PC-9 (cell line): Measurements from ENCODE around the gene SYCP3. TPM values are rescaled to one million over a fixed set of nuclear protein-coding genes. Genes with fewer than 3 reads are reported as not detected.

Experiments used
- BruUV-seq: library from RNA; stranded (reverse); fragments of 400-500 nt; replicated peaks from 2 replicates; lab custom pipeline; 2021; lab: Mats Ljungman, UMichigan
- CTCF ChIA-PET: fragments of 300-600 bp; sonication (Branson Sonifier 250); formaldehyde crosslinking; loops from one replicate; lab custom pipeline; 2022; ENCODE audit warnings: antibody characterized with exemption; lab: Charles Lee
- POLR2A ChIA-PET: fragments of 300-600 bp; sonication (Branson Sonifier 250); formaldehyde crosslinking; loops from one replicate; lab custom pipeline; 2022; ENCODE audit warnings: antibody characterized with exemption; ENCODE audit not compliant: unreplicated experiment; lab: Charles Lee
- DNase-seq, 2 experiments: peaks; one replicate each; pipeline versions ENCODE4 v3.0.0 to v3.0.0-alpha.2; 2015 to 2022; ENCODE audit warnings: mixed read lengths in 1 of 2
- H2AFZ ChIP-seq: fragments of 200-600 bp; sonication (generic); 2 replicates; pipeline ENCODE4 v1.8.1; 2017; ENCODE audit warnings: antibody characterized with exemption
- H3F3A ChIP-seq: fragments of 200-600 bp; sonication (generic); 2 replicates; pipeline ENCODE4 v1.8.1; 2017; ENCODE audit warnings: antibody characterized with exemption, mild to moderate bottlenecking, low read depth; ENCODE audit not compliant: insufficient read depth
- H3K27ac ChIP-seq: fragments of 200-600 bp; sonication (generic); 2 replicates; pipeline ENCODE4 v1.6.1; 2016; ENCODE audit warnings: mixed run types
- H3K27me3 ChIP-seq: fragments of 200-600 bp; sonication (generic); 2 replicates; pipeline ENCODE4 v1.6.1; 2016; ENCODE audit warnings: low read depth, mixed run types; ENCODE audit not compliant: insufficient read depth
- H3K36me3 ChIP-seq: fragments of 200-600 bp; sonication (generic); 2 replicates; pipeline ENCODE4 v1.6.1; 2016; ENCODE audit warnings: low read depth, mixed run types
- H3K4me1 ChIP-seq: fragments of 200-600 bp; sonication (generic); replicated peaks from 2 replicates; pipeline ENCODE4 v1.6.1; 2016; ENCODE audit warnings: mixed run types; ENCODE audit not compliant: insufficient read depth
- H3K4me2 ChIP-seq: fragments of 200-600 bp; sonication (generic); 2 replicates; pipeline ENCODE4 v1.6.1; 2017; ENCODE audit warnings: mixed run types
- H3K4me3 ChIP-seq: fragments of 200-600 bp; sonication (generic); 2 replicates; pipeline ENCODE4 v1.6.1; 2016; ENCODE audit warnings: mixed run types
- H3K79me2 ChIP-seq: fragments of 200-600 bp; sonication (generic); 2 replicates; pipeline ENCODE4 v1.6.1; 2017; ENCODE audit warnings: low read depth, mixed run types
- H3K9me2 ChIP-seq: fragments of 200-600 bp; sonication (generic); 2 replicates; pipeline ENCODE4 v1.8.1; 2017; ENCODE audit warnings: mild to moderate bottlenecking; ENCODE audit not compliant: insufficient read depth
- H3K9me3 ChIP-seq: fragments of 200-600 bp; sonication (generic); 2 replicates; pipeline ENCODE4 v1.8.1; 2016; ENCODE audit warnings: low read depth; ENCODE audit not compliant: insufficient read depth
- H4K20me1 ChIP-seq: fragments of 200-600 bp; sonication (generic); 2 replicates; pipeline ENCODE4 v1.8.1; 2017; ENCODE audit not compliant: insufficient read depth
- CTCF ChIP-seq: fragments of 200-600 bp; sonication (generic); conservative IDR thresholded peaks from 2 replicates; pipeline ENCODE4 v1.6.1; 2017; ENCODE audit warnings: mixed run types, antibody characterized with exemption, mild to moderate bottlenecking, moderate library complexity
- EZH2 ChIP-seq: fragments of 200-600 bp; sonication (generic); IDR thresholded peaks from 2 replicates; pipeline ENCODE4 v1.8.0; 2017; ENCODE audit warnings: antibody characterized with exemption, low read depth
- intact Hi-C: fragments of 100-400 bp; cut with micrococcal nuclease; formaldehyde crosslinking; loops from one replicate; pipeline ENCODE4 v1.10.0; 2022; ENCODE audit not compliant: unreplicated experiment
- total RNA-seq: library from RNA; stranded (reverse); gene quantifications from 2 replicates; pipeline ENCODE4 v1.2.3, GENCODE V29; 2021

The SYCP3 gene
- total RNA-seq, 1 experiment from 2014 or later, result 0.09 TPM

GRCh38 chr12:101697197-101697929 is 41.9 kb downstream of the SYCP3 start, which contains the start of gene CHPT1:
TSS of gene CHPT1 (plus strand) at chr12:101697640. CDS start at chr12:101697862, 222 bp downstream.
- H3K27ac ChIP-seq, result no peak within 1 kb of the TSS
- no peak for TF ChIP-seq CTCF
- TF ChIP-seq EZH2, result no peak
- H3K9me2 ChIP-seq, result no peaks in the 10 kb centered on the region
- H4K20me1 ChIP-seq, result no peaks in the 10 kb centered on the region
- H3K27me3 ChIP-seq, result no peaks in the 10 kb centered on the region
- H3K9me3 ChIP-seq, result no peaks in the 10 kb centered on the region
- DNase-seq, result peak; percentile 49 to 57
- H3K4me2 ChIP-seq, result peak within 1 kb of the TSS; percentile 84
- peak within 1 kb of the TSS; percentile 78 for H3K4me3 ChIP-seq
- no peaks in the 10 kb centered on the region for H3K36me3 ChIP-seq
- BruUV-seq, result no TSS peak
- peaks cover 8% of the 10 kb centered on the region; the same call in 1 of the 2 replicates for H3F3A ChIP-seq
- peaks cover 27% of the 10 kb centered on the region for H3K4me1 ChIP-seq
- POLR2A ChIA-PET, result no interaction called here
- H2AFZ ChIP-seq, result peak within 1 kb of the TSS; percentile 85
- intact Hi-C loops, result no loop called here
- peaks cover 11% of the 10 kb centered on the region; the same call in 1 of the 2 replicates for H3K79me2 ChIP-seq
- CTCF ChIA-PET, result interaction anchor here (0.5 kb wide), 1 partner anchor 62 kb away, joined by 3 read pairs; no protein-coding TSS in a partner anchor

- Histone ChIP-seq H3K79me2 (peaks cover 11% of the 10 kb centered on the region; the same call in 1 of the 2 replicates), H3K4me1 (peaks cover 27% of the 10 kb centered on the region), H3K27ac (no peak overlapping the region), H3K9me2 (no peaks in the 10 kb centered on the region), H3F3A (peaks cover 8% of the 10 kb centered on the region; the same call in 1 of the 2 replicates), H4K20me1 (no peaks in the 10 kb centered on the region), H3K4me3 (peak overlapping the region; percentile 78; the same call in 1 of the 2 replicates), H2AFZ (peak overlapping the region; percentile 82; the same call in 1 of the 2 replicates), H3K27me3 (no peaks in the 10 kb centered on the region), H3K9me3 (no peaks in the 10 kb centered on the region), H3K4me2 (peak overlapping the region; percentile 80), H3K36me3 (no peaks in the 10 kb centered on the region)
- BruUV-seq, result no TSS peak
- ChIA-PET POLR2A (no interaction called here), CTCF (interaction anchor here (0.5 kb wide), 1 partner anchor 63 kb away, joined by 3 read pairs; no protein-coding TSS in a partner anchor)
- DNase-seq, result no peak
- intact Hi-C loops, result no loop called here
- no peak for TF ChIP-seq EZH2
- no peak for TF ChIP-seq CTCF
These were observed 42.7 kb downstream of the SYCP3 start for GRCh38 chr12:101696251-101697196.

- TF ChIP-seq CTCF (no peak), EZH2 (no peak)
- H3K27me3 ChIP-seq, result no peaks in the 10 kb centered on the region
- H3K36me3 ChIP-seq, result no peaks in the 10 kb centered on the region
- H3K4me3 ChIP-seq, result no peak overlapping the region
- H3K4me2 ChIP-seq, result peak overlapping the region; percentile 10; the same call in 1 of the 2 replicates
- no peaks in the 10 kb centered on the region for H4K20me1 ChIP-seq
- H3K4me1 ChIP-seq, result peaks cover 27% of the 10 kb centered on the region
- H2AFZ ChIP-seq, result no peak overlapping the region
- H3K9me2 ChIP-seq, result no peaks in the 10 kb centered on the region
- H3K9me3 ChIP-seq, result no peaks in the 10 kb centered on the region
- H3K79me2 ChIP-seq, result peaks cover 11% of the 10 kb centered on the region; the same call in 1 of the 2 replicates
- peaks cover 8% of the 10 kb centered on the region; the same call in 1 of the 2 replicates for H3F3A ChIP-seq
- no peak overlapping the region for H3K27ac ChIP-seq
- intact Hi-C loops, result no loop called here
- BruUV-seq, result no TSS peak
- POLR2A ChIA-PET, result no interaction called here
- DNase-seq, result peak in 1 of 2 experiments; percentile 78
- CTCF ChIA-PET, result interaction anchor here (0.7 kb wide), 1 partner anchor 26 kb away, joined by 3 read pairs; no protein-coding TSS in a partner anchor
These were observed 43.6 kb downstream of the SYCP3 start for GRCh38 chr12:101695706-101696105.
